Right lobe of liver (tissue), 4 donors: ENCODE measurements around the gene S100A8.

Experiments
- POLR2A ChIP-seq: fragments of 450-650 bp; IDR thresholded peaks from one replicate; pipeline ENCODE4 v1.6.1; 2017; ENCODE audit warnings: antibody characterized with exemption, mild to moderate bottlenecking
- TF ChIP-seq, protein P1 (sequence below), 4 donors: fragments of 200-600 bp in 3 of 4; fragments of 450-650 bp in 1 of 4; IDR thresholded peaks; one replicate each; pipeline versions ENCODE4 v1.5.1 to v1.8.0; 2016 to 2022; ENCODE audit warnings: antibody characterized with exemption in 4 of 4, mild to moderate bottlenecking in 2 of 4
- donor health status: DM: no; HTN: no; CAD: no.
- donor health status: DM: no; HTN: no; CAD: no.
- donor health status: DM: no; HTN: yes; CAD: no.

DNA sequence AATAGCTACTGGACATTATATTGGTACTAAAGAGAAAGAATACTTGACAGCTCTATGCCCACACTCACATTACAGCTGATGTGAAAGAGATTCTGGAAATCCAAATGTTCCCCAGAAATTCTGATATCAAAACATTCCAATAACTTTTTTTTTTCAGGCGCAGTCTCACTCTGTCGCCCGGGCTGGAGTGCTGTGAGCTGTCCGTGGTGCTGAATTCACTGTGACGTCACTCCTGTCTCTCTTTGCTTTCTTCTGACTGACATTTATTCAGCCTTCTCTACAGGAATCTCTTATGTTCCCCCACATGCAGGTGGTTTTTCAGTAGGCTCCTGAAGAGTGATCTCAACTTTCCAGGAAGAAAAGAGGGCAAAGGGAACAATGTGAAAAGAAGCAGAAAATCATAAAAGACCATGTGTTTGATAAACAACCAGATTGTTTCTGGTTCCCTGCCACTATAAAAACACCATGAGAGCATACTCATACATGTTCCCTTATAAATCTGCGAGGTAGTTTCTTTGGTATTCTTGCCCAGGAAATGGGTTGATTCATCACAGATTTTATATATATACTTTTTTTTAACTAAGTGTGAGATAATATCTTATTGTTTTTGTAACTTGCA is 31.7 kb upstream of the S100A8 start:
- TF ChIP-seq, protein P1, sequence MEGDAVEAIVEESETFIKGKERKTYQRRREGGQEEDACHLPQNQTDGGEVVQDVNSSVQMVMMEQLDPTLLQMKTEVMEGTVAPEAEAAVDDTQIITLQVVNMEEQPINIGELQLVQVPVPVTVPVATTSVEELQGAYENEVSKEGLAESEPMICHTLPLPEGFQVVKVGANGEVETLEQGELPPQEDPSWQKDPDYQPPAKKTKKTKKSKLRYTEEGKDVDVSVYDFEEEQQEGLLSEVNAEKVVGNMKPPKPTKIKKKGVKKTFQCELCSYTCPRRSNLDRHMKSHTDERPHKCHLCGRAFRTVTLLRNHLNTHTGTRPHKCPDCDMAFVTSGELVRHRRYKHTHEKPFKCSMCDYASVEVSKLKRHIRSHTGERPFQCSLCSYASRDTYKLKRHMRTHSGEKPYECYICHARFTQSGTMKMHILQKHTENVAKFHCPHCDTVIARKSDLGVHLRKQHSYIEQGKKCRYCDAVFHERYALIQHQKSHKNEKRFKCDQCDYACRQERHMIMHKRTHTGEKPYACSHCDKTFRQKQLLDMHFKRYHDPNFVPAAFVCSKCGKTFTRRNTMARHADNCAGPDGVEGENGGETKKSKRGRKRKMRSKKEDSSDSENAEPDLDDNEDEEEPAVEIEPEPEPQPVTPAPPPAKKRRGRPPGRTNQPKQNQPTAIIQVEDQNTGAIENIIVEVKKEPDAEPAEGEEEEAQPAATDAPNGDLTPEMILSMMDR (IDR thresholded peaks at IDR 0.05): no peak
- no peak for TF ChIP-seq POLR2A
